Measurements from ENCODE around the gene HUNK. TPM values are rescaled to one million over a fixed set of nuclear protein-coding genes. Genes with fewer than 3 reads are reported as not detected.

Gene HUNK
- total RNA-seq, 6 experiments from 2014 or later, result 0.12 to 0.64 (median 0.32) TPM

- no peaks in the 10 kb centered on the region for H3K36me3 ChIP-seq
- no peak overlapping the region for H3K4me3 ChIP-seq
- no peaks in the 10 kb centered on the region for H3K4me1 ChIP-seq
- no peaks in the 10 kb centered on the region for H3K9me3 ChIP-seq
- H3K27me3 ChIP-seq, result no peaks in the 10 kb centered on the region
- no peak for ATAC-seq
- intact Hi-C loops (cut with DNase I), result no loop called here
- no peak for DNase-seq
- H3K27ac ChIP-seq, result no peak overlapping the region
- TF ChIP-seq POLR2A (IDR thresholded peaks at IDR 0.05) (no peak), CTCF (IDR thresholded peaks at IDR 0.05) (no peak)
- WGBS (ENCODE audit: insufficient coverage, low coverage, low lambda C conversion rate, missing lambda C conversion rate), result 67% methylated on average over 1 of the region's 1 CpG
These were observed 47.5 kb downstream of the HUNK start for GRCh38 chr21:31920275-31920674.

- Histone ChIP-seq H3K4me3 (no peak overlapping the region), H3K36me3 (no peaks in the 10 kb centered on the region), H3K27ac (no peak overlapping the region), H3K4me1 (no peaks in the 10 kb centered on the region), H3K27me3 (no peaks in the 10 kb centered on the region), H3K9me3 (no peaks in the 10 kb centered on the region)
- TF ChIP-seq CTCF (IDR thresholded peaks at IDR 0.05) (no peak), POLR2A (IDR thresholded peaks at IDR 0.05) (no peak)
- 89% methylated on average over 3 of the region's 6 CpGs for WGBS (ENCODE audit: insufficient coverage, low coverage, low lambda C conversion rate, missing lambda C conversion rate)
- no peak for DNase-seq
- intact Hi-C loops (cut with DNase I), result no loop called here
- no peak for ATAC-seq
These were observed 48.3 kb downstream of the HUNK start for GRCh38 chr21:31921079-31921478.

DNA sequence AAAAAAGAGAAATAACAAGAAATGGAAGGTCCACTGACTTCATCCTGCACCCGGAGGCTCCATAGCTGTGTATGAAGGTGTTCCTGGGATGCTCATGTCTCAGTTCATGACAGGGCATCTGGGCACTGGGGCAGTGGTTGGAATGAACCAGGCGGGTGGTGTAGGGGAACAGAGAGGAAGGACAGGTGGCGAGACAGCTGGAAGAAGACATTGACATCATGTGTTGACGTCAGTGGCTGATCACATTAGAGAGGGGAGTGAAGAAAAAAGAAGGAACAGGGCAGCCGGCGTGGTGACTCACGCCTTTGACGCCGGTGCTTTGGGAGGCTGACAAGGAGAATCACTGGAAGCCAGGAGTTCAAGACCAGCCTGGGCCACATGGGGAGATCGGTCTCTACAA lies 50.1 kb downstream of the HUNK start:
- WGBS (ENCODE audit: insufficient coverage, low coverage, low lambda C conversion rate, missing lambda C conversion rate), result 90% methylated on average over 6 of the region's 10 CpGs
- Histone ChIP-seq H3K4me1 (no peaks in the 10 kb centered on the region), H3K4me3 (no peak overlapping the region), H3K9me3 (no peaks in the 10 kb centered on the region), H3K27me3 (no peaks in the 10 kb centered on the region), H3K36me3 (no peaks in the 10 kb centered on the region), H3K27ac (no peak overlapping the region)
- ATAC-seq, result no peak
- no peak for TF ChIP-seq POLR2A (IDR thresholded peaks at IDR 0.05)
- no peak for TF ChIP-seq CTCF (IDR thresholded peaks at IDR 0.05)
- DNase-seq, result no peak
- intact Hi-C loops (cut with DNase I), result no loop called here

GRCh38 chr21:31923756-31924155 lies 50.9 kb downstream of the HUNK start:
- H3K9me3 ChIP-seq, result no peaks in the 10 kb centered on the region
- intact Hi-C loops (cut with DNase I), result no loop called here
- ATAC-seq, result no peak
- no peaks in the 10 kb centered on the region for H3K27me3 ChIP-seq
- H3K4me1 ChIP-seq, result no peaks in the 10 kb centered on the region
- H3K36me3 ChIP-seq, result no peaks in the 10 kb centered on the region
- no peak overlapping the region for H3K27ac ChIP-seq
- no peak overlapping the region for H3K4me3 ChIP-seq
- TF ChIP-seq CTCF (IDR thresholded peaks at IDR 0.05) (no peak), POLR2A (IDR thresholded peaks at IDR 0.05) (no peak)
- DNase-seq, result no peak
- WGBS (ENCODE audit: insufficient coverage, low coverage, low lambda C conversion rate, missing lambda C conversion rate), result 100% methylated on average over 3 of the region's 3 CpGs

- no peak for DNase-seq
- Histone ChIP-seq H3K4me1 (no peaks in the 10 kb centered on the region), H3K27ac (no peak overlapping the region), H3K27me3 (no peaks in the 10 kb centered on the region), H3K36me3 (no peaks in the 10 kb centered on the region), H3K9me3 (no peaks in the 10 kb centered on the region), H3K4me3 (no peak overlapping the region)
- TF ChIP-seq POLR2A (IDR thresholded peaks at IDR 0.05) (no peak), CTCF (IDR thresholded peaks at IDR 0.05) (no peak)
- intact Hi-C loops (cut with DNase I), result no loop called here
- WGBS (ENCODE audit: insufficient coverage, low coverage, low lambda C conversion rate, missing lambda C conversion rate), result 89% methylated on average over 3 of the region's 13 CpGs
- no peak for ATAC-seq
These were observed 51.7 kb downstream of the HUNK start for GRCh38 chr21:31924548-31924947.

All from right lobe of liver (tissue), 6 donors.